Endothelial cell (in vitro differentiated cells): ENCODE results near the gene PEX11G. TPM values are rescaled to one million over a fixed set of nuclear protein-coding genes. Genes with fewer than 3 reads are reported as not detected.

Source experiments
- DNase-seq: peaks from one replicate; pipeline ENCODE4 v3.0.0; 2021; ENCODE audit warnings: low spot score
- H3K27ac Mint-ChIP-seq: one replicate; pipeline ENCODE4 v1.8.0; 2021; ENCODE audit warnings: mixed read lengths, inconsistent platforms; ENCODE audit not compliant: unreplicated experiment
- H3K27me3 Mint-ChIP-seq: one replicate; pipeline ENCODE4 v1.8.0; 2021; ENCODE audit warnings: mild to moderate bottlenecking, moderate library complexity, mixed read lengths, inconsistent platforms; ENCODE audit not compliant: unreplicated experiment
- H3K36me3 Mint-ChIP-seq: one replicate; pipeline ENCODE4 v1.8.0; 2021; ENCODE audit warnings: mild to moderate bottlenecking, low read depth, mixed read lengths, inconsistent platforms; ENCODE audit not compliant: unreplicated experiment
- H3K4me1 Mint-ChIP-seq: one replicate; pipeline ENCODE4 v1.8.0; 2021; ENCODE audit warnings: mild to moderate bottlenecking, mixed read lengths, inconsistent platforms; ENCODE audit not compliant: unreplicated experiment
- H3K4me3 Mint-ChIP-seq: one replicate; pipeline ENCODE4 v1.8.0; 2021; ENCODE audit warnings: mild to moderate bottlenecking, mixed read lengths, inconsistent platforms; ENCODE audit not compliant: unreplicated experiment
- H3K9me3 Mint-ChIP-seq: one replicate; pipeline ENCODE4 v1.8.0; 2021; ENCODE audit warnings: mixed read lengths, inconsistent platforms; ENCODE audit not compliant: unreplicated experiment
- total RNA-seq: library from RNA; stranded (reverse); fragmentation: NEBNext Ultra II Directional; extraction: Animal tissue kit (Norgen Biotek cat#: 25700); gene quantifications from one replicate; pipeline ENCODE4 v1.2.1, GENCODE V29; 2021; ENCODE audit not compliant: unreplicated experiment
- TF ChIP-seq, protein P1 (sequence below): fragments of 200-600 bp; sonication (generic); IDR thresholded peaks from one replicate; pipeline ENCODE4 v1.5.0; 2021; ENCODE audit warnings: antibody characterized with exemption; ENCODE audit not compliant: unreplicated experiment

PEX11G gene
- total RNA-seq, 1 donor from 2014 or later = 3.8 TPM

DNA sequence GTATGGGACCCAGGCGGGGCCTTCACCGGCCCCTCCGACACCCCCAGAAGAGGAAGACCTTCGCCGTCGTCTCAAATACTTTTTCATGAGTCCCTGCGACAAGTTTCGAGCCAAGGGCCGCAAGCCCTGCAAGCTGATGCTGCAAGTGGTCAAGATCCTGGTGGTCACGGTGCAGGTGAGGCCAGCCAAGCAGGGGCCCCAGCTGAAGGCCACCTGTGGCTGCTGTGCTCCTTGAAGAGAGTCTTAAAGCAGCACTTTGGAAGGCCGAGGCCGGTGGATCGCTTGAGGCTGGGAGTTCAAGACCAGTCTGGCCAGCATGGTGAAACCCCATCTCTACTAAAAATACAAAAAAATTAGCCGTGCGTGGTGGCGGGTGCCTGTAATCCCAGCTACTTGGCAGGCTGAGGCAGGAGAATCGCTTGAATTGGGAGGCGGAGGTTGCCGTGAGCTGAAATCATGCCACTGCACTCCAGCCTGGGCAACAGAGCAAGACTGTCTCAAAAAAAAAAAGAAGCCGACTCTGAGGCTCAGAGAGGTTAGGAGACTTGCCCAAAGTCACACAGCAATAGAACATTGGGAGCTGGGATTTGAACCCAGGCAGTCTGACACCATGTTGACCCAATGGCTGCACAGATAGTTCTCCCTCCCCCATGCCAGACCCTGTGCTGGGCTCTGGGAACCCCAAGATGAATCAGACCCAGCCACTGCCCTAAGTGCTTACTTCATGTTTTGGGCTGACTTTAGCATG, 36.3 kb upstream of the PEX11G start:
- peaks cover 20% of the 10 kb centered on the region for H3K27me3 Mint-ChIP-seq
- H3K27ac Mint-ChIP-seq = no peak overlapping the region
- TF ChIP-seq, protein P1, sequence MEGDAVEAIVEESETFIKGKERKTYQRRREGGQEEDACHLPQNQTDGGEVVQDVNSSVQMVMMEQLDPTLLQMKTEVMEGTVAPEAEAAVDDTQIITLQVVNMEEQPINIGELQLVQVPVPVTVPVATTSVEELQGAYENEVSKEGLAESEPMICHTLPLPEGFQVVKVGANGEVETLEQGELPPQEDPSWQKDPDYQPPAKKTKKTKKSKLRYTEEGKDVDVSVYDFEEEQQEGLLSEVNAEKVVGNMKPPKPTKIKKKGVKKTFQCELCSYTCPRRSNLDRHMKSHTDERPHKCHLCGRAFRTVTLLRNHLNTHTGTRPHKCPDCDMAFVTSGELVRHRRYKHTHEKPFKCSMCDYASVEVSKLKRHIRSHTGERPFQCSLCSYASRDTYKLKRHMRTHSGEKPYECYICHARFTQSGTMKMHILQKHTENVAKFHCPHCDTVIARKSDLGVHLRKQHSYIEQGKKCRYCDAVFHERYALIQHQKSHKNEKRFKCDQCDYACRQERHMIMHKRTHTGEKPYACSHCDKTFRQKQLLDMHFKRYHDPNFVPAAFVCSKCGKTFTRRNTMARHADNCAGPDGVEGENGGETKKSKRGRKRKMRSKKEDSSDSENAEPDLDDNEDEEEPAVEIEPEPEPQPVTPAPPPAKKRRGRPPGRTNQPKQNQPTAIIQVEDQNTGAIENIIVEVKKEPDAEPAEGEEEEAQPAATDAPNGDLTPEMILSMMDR = no peak
- H3K36me3 Mint-ChIP-seq = peaks cover 10% of the 10 kb centered on the region
- H3K9me3 Mint-ChIP-seq = no peaks in the 10 kb centered on the region
- no peak for DNase-seq
- peaks cover 5% of the 10 kb centered on the region for H3K4me1 Mint-ChIP-seq
- H3K4me3 Mint-ChIP-seq = no peak overlapping the region

GRCh38 chr19:7524523-7524922, 35.7 kb upstream of the PEX11G start:
- Mint-ChIP-seq H3K4me1 (peaks cover 5% of the 10 kb centered on the region), H3K27ac (no peak overlapping the region), H3K36me3 (peaks cover 6% of the 10 kb centered on the region), H3K27me3 (peaks cover 20% of the 10 kb centered on the region), H3K9me3 (no peaks in the 10 kb centered on the region), H3K4me3 (no peak overlapping the region)
- DNase-seq = no peak
- TF ChIP-seq, protein P1 = no peak

DNA sequence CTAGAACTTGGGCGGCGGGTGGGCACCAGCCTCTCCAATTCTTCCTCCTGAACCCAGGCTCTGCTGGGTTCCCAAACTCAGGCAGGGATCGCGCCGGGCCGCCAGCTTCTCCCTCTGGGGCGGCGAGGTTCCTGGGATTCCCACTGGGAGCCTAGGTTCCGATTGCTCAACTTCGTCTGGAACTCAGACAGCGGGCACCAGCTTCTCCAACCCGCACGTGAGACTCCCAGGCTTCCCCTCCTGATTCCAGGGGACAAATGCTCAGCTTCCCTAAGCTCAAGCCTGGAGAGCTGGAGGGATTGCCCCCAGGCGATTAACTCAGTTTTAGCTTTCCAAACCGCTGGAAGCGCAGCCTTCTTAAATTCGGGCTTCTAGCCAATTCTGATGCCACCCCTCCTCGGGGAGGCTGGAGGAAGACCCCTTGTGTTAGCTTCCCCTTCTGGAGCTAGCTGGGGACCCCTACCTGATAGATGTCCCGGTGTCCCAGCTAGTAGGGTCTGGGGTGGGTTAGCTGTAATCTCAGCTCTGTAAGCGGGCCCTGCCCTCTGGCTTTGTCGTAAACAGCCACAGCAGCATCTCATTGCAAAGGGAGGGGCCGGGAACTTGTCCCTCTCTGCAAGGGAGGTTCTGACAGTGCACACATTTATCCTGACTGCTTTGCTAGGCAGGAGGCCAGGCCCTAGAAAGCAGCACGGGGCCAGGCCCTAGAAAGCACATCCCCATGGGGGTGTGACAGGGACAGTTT, 34.3 kb upstream of the PEX11G start:
- H3K4me1 Mint-ChIP-seq = peaks cover 5% of the 10 kb centered on the region
- peaks cover 14% of the 10 kb centered on the region for H3K36me3 Mint-ChIP-seq
- TF ChIP-seq, protein P1 = no peak
- H3K27me3 Mint-ChIP-seq = peaks cover 18% of the 10 kb centered on the region
- no peak for DNase-seq
- no peak overlapping the region for H3K27ac Mint-ChIP-seq
- H3K4me3 Mint-ChIP-seq = peak overlapping the region; percentile 69
- no peaks in the 10 kb centered on the region for H3K9me3 Mint-ChIP-seq

DNA sequence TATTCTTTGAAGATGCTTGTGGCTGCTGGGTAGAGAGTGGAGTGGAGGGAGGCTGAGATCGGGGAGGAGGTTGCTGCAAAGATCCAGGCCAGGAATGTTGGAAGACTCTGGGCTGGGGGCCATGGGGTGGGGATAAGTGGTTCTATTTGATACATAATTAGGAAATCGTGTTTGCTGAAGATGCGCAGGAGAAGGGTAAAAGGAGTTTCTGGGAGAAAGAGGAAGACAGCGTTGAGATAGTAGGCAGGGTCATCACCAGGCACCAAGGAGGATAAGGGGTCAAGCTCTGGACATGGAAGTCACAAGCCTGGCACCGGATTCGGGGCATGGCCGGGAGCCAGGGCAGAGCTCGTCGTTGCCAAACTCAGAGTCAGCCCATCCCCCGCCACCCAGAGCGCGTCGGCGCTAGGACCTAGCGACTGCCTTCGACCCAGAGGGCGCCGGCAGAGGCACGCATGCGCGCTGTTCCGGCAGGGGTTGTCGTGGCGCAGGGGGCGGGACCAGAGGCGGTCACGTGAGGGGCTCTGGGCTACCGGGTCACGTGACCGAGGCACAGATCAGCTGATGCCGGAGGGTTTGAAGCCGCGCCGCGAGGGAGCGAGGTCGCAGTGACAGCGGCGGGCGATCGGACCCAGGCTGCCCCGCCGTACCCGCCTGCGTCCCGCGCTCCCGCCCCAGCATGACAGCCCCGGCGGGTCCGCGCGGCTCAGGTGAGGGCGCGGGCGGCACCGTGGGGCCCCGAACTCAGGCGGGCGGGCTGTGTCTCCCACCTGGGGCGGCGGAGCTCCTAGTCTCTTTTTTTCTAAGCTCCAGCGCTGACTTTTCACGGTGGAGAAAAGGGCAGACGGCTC, 33.5 kb upstream of the PEX11G start, which contains the start of gene MCOLN1:
MCOLN1 (plus strand) TSS at position 553 of the 851 bp plus-strand sequence; CDS start at position 680, 127 bp downstream.
- Mint-ChIP-seq H3K27ac (no peak within 1 kb of the TSS), H3K27me3 (peaks cover 20% of the 10 kb centered on the region), H3K36me3 (peaks cover 16% of the 10 kb centered on the region), H3K4me1 (peaks cover 5% of the 10 kb centered on the region), H3K4me3 (peak within 1 kb of the TSS; percentile 89), H3K9me3 (no peaks in the 10 kb centered on the region)
- DNase-seq = peak; percentile 100
- TF ChIP-seq, protein P1 = no peak
